OCI-LY3 (cell line): ENCODE data around the gene DFFB.

Source experiments
- H2AFZ ChIP-seq: fragments of 200-600, 300-600 bp; shearing (Covaris generic); 2 replicates; pipeline ENCODE4 v1.6.0; 2014; ENCODE audit warnings: antibody characterized with exemption, low read depth, low read length
- H3K27ac ChIP-seq: fragments of 200-600, 300-600 bp; sonication (generic); 2 replicates; pipeline ENCODE4 v1.5.1; 2014; ENCODE audit warnings: mild to moderate bottlenecking, low read length, moderate library complexity, mixed read lengths
- H3K27me3 ChIP-seq: fragments of 200-600, 300-600 bp; sonication (generic); 2 replicates; pipeline ENCODE4 v1.6.1; 2014; ENCODE audit warnings: low read depth, low read length, mixed read lengths
- H3K36me3 ChIP-seq: fragments of 200-600, 300-600 bp; sonication (generic); replicated peaks from 2 replicates; pipeline ENCODE3; 2014; ENCODE audit warnings: low read depth, low read length, mixed read lengths
- H3K4me1 ChIP-seq: fragments of 300-600, 200-600 bp; sonication (generic); 2 replicates; pipeline ENCODE4 v1.6.1; 2014; ENCODE audit warnings: low read length, mixed read lengths
- H3K4me2 ChIP-seq: fragments of 200-600, 300-600 bp; sonication (generic); 2 replicates; pipeline ENCODE4 v1.6.1; 2014; ENCODE audit warnings: low read length, mixed read lengths
- H3K4me3 ChIP-seq: fragments of 300-600, 200-600 bp; sonication (generic); 2 replicates; pipeline ENCODE4 v1.5.1; 2014; ENCODE audit warnings: antibody characterized with exemption, mild to moderate bottlenecking, low read length, moderate library complexity
- H3K79me2 ChIP-seq: fragments of 300-600, 200-600 bp; shearing (Covaris generic); 2 replicates; pipeline ENCODE4 v1.6.1; 2014; ENCODE audit warnings: mild to moderate bottlenecking, low read length, mixed read lengths
- H3K9ac ChIP-seq: fragments of 300-600, 200-600 bp; shearing (Covaris generic); 2 replicates; pipeline ENCODE4 v1.6.0; 2014; ENCODE audit warnings: mild to moderate bottlenecking, low read length, moderate library complexity
- H3K9me3 ChIP-seq: fragments of 200-600, 300-600 bp; shearing (Covaris generic); 2 replicates; pipeline ENCODE4 v1.6.1; 2014; ENCODE audit warnings: low read length, mixed read lengths; ENCODE audit not compliant: insufficient read depth
- H4K20me1 ChIP-seq: fragments of 200-600, 300-600 bp; sonication (generic); 2 replicates; pipeline ENCODE4 v1.6.1; 2016; ENCODE audit warnings: low read length, mixed read lengths; ENCODE audit not compliant: insufficient read depth
- EZH2phosphoT487 ChIP-seq: fragments of 200-600 bp; shearing (Covaris generic); IDR thresholded peaks from 2 replicates; pipeline ENCODE4 v1.6.1; 2018; ENCODE audit warnings: antibody characterized with exemption, mixed run types, low read depth
- TF ChIP-seq, protein P1 (sequence below): fragments of 200-600, 300-600 bp; sonication (generic); IDR thresholded peaks from 2 replicates; pipeline ENCODE4 v1.5.1; 2014; ENCODE audit warnings: antibody characterized with exemption, low read length, low read depth

Gene DFFB

DNA sequence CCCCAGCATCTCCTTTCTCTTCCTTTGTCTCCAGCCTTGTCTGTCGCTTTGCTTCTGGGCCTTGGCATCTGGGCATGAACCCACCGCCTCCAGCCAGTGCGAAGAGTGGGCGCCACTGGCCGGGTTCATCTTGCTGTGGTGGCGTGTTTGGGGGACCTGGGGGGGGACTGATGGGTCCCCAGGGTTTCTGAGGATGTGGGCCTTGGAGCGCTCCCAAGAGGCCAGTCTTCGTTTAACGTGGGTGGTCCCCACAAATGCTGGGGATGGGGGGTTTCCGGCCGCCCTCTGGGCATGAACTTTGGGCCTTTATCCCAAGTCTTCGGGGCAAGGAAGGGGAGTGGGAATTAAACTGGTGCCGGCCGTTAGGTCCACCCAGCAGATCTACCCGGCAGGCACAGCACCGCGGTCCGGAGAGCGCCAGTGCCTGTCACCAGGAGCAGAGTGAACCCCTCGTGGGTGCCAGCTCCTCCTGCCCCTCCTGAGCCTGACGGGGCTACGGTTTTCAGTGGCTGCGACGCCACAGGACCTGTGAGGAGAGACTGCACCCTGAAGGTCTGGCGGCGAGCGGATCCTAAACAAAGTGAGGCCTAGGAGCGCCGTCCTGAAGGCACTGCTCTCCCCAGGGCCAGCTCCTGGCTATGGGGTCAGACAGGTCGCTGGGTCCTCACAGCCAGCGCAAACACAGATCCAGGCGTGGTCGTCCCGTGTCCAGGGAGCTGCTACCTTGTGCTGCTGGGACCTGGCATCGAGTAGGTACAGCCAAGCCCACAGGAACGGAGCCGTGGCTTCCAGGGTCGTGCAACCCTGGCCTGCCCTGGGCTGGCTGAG is 54.9 kb downstream of the DFFB start:
- TF ChIP-seq EZH2phosphoT487, result no peak
- TF ChIP-seq, protein P1, sequence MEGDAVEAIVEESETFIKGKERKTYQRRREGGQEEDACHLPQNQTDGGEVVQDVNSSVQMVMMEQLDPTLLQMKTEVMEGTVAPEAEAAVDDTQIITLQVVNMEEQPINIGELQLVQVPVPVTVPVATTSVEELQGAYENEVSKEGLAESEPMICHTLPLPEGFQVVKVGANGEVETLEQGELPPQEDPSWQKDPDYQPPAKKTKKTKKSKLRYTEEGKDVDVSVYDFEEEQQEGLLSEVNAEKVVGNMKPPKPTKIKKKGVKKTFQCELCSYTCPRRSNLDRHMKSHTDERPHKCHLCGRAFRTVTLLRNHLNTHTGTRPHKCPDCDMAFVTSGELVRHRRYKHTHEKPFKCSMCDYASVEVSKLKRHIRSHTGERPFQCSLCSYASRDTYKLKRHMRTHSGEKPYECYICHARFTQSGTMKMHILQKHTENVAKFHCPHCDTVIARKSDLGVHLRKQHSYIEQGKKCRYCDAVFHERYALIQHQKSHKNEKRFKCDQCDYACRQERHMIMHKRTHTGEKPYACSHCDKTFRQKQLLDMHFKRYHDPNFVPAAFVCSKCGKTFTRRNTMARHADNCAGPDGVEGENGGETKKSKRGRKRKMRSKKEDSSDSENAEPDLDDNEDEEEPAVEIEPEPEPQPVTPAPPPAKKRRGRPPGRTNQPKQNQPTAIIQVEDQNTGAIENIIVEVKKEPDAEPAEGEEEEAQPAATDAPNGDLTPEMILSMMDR, result no peak
- no peaks in the 10 kb centered on the region for H3K36me3 ChIP-seq
- H3K27ac ChIP-seq, result no peak overlapping the region
- H3K4me2 ChIP-seq, result no peak overlapping the region
- no peak overlapping the region for H2AFZ ChIP-seq
- no peak overlapping the region for H3K9ac ChIP-seq
- H3K9me3 ChIP-seq, result no peaks in the 10 kb centered on the region
- H3K4me3 ChIP-seq, result no peak overlapping the region
- H4K20me1 ChIP-seq, result no peaks in the 10 kb centered on the region
- peaks cover 16% of the 10 kb centered on the region for H3K4me1 ChIP-seq
- no peaks in the 10 kb centered on the region for H3K79me2 ChIP-seq
- peaks cover 11% of the 10 kb centered on the region for H3K27me3 ChIP-seq

DNA sequence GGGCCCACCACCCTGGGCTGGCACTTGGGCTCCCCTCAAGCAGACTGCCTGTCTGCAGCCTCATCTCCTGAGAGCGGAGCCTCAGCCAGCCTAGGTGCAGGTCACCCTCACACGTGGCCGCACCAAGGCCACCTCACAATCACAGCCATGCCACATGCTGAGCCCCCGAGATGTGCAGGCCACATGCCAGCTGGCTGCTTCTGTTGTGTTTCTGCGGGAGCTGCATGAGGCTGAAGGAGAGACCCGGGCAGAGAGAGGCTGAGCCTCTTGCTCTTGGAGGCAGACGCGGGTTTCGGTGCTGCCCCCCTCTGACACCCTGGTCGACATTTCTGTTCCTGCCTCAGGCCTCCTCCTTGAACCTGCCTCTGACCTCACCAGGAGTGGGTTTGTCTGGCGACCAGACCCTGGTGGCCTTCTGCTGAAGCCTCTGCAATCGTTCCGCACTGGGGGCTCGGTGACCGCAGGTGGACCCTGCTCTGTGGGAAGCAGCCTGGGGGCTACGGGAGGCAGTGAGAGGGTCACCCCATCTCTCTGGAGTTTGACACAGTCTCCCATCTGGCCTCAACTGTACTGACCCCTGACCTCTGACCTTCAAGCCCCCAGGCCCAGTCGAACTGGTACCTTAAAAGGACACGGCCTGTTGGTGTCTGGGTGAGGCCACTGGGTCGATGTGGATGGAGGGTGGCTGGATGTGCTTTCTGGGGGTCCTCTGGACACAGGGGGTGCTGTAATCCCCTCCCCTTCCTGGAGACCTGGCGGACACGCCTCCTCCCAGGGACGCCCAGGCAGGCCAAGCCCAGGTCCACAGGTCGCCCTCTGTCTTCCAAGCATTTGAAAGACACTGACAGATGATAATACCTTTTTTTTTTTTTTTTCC is 55.8 kb downstream of the DFFB start:
- Histone ChIP-seq H3K4me2 (no peak overlapping the region), H3K36me3 (no peaks in the 10 kb centered on the region), H3K4me3 (no peak overlapping the region), H2AFZ (no peak overlapping the region), H3K79me2 (no peaks in the 10 kb centered on the region), H3K9me3 (no peaks in the 10 kb centered on the region), H3K27me3 (peaks cover 11% of the 10 kb centered on the region), H4K20me1 (no peaks in the 10 kb centered on the region), H3K4me1 (peaks cover 16% of the 10 kb centered on the region), H3K27ac (no peak overlapping the region), H3K9ac (no peak overlapping the region)
- no peak for TF ChIP-seq EZH2phosphoT487
- TF ChIP-seq, protein P1, result no peak

DNA sequence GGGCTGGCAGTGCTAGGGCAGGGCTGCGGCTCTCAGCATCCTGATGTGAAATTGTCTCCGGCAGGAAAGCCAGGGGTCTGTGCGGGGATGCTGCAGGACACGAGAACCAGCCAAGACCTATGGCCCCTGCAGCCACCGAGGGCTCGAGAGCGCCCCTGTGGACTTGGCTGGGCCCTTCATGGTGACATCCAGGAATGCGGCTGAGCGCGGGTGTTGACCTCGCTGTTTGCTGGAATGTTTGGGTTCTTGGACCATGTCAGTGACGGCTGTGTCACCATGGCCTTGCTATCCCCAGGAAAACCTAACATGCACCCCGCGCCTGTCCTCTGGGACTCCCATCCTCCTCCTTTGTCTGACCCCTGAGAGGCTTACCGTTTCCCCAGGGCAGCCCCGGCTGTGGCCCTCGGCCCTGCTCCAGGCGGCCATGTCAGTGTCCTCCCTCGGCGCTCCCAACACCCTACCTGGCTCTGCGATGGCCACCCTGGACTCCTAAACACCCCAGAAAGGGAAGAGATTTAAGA is 57.1 kb downstream of the DFFB start:
- peaks cover 16% of the 10 kb centered on the region for H3K4me1 ChIP-seq
- no peak overlapping the region for H2AFZ ChIP-seq
- H3K9me3 ChIP-seq, result no peaks in the 10 kb centered on the region
- H3K4me3 ChIP-seq, result no peak overlapping the region
- H3K9ac ChIP-seq, result no peak overlapping the region
- H3K27me3 ChIP-seq, result peaks cover 11% of the 10 kb centered on the region
- no peaks in the 10 kb centered on the region for H3K36me3 ChIP-seq
- no peak overlapping the region for H3K4me2 ChIP-seq
- TF ChIP-seq, protein P1, result no peak
- TF ChIP-seq EZH2phosphoT487, result no peak
- H3K27ac ChIP-seq, result no peak overlapping the region
- H3K79me2 ChIP-seq, result no peaks in the 10 kb centered on the region
- H4K20me1 ChIP-seq, result no peaks in the 10 kb centered on the region

DNA sequence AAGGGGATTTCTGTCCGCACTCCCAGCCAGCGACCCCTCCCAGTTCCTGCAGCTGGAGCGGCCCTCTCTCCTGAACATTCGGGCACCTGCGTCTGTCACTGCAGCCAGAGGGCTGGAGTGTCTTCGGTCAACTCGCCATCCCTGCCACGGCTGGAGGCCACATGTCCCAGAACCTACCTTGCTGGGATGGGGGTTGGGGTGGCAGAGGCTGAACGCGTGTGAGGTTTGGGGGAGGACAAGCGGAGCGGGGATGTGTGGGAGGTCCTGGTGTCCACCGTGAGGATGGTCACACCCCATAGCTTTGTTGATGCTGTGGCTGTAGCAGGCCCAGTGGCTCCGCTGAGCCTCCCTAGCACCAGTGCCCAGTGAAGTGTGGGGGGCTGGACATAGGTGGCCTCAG is 57.6 kb downstream of the DFFB start:
- Histone ChIP-seq H3K79me2 (no peaks in the 10 kb centered on the region), H2AFZ (no peak overlapping the region), H3K27ac (no peak overlapping the region), H3K4me2 (no peak overlapping the region), H3K4me3 (no peak overlapping the region), H4K20me1 (no peaks in the 10 kb centered on the region), H3K9me3 (no peaks in the 10 kb centered on the region), H3K4me1 (peaks cover 11% of the 10 kb centered on the region), H3K9ac (no peak overlapping the region), H3K27me3 (peaks cover 8% of the 10 kb centered on the region), H3K36me3 (no peaks in the 10 kb centered on the region)
- no peak for TF ChIP-seq EZH2phosphoT487
- TF ChIP-seq, protein P1, result no peak
